HG03280 (cell line): ENCODE data around the gene ERV3-1.
"Not testable (repeated sequence)": the region's sequence is repeated elsewhere in the genome, so short reads cannot be mapped to it uniquely, and the experiment has no call there.

Experiments
- ATAC-seq: cut with Tn5 transposase; IDR thresholded peaks from one replicate; pipeline ENCODE4 v1.9.1; 2021; ENCODE audit warnings: mild to moderate bottlenecking, moderate library complexity; ENCODE audit not compliant: unreplicated experiment

ERV3-1 gene

DNA sequence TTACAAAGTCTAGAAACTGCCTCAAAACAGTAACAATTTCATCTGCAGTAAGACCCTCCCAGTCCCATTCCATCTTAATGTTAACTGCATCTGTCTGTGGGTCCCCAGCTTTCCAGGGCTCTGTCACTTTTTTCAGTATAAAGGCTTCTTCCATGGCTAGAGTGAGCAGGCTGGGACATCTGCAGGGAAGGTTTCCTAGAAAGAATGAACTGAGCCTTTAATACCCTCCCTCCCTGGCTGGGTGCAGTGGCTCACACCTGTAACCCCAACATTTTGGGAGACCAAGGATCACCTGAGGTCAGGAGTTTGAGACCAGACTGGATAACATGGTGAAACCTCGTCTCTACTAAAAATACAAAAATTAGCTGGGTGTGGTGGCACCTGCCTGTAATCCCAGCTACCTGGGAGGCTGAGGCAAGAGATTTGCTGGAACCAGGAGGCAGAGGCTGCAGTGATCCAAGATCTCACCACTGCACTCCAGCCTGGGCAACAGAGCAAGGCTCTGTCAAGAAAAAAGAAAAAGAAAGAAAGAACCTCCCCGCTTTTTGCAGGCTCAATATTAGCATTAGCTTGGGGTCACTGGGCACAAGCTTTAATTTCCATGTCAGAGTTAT lies 3.4 kb downstream of the ERV3-1 start:
- no peak for ATAC-seq

DNA sequence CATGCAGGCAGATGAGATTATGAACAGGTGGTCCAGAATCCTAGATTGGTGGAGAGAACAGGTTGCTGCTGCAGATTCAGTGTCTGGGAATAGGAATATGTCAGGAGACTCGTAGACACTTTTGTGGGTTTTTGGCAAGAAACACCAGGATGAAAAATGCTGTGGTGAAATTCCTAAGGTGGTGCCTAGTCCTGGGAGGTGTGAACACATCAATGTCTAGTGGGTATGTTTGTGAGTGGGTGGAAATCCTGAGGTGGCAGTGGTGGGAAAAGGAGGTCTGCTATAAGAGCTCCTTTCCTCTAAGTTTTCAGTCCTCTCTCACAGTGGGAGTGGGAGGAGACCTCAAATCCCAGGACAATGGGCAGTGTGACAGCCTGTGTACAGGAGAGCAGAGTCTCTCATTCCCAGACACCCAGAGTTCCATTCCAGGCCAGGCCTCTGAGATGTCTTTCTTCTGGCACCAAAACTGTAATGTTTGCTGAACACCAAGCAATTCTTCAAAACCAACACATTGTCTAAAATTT lies 5.1 kb downstream of the ERV3-1 start:
- no peak for ATAC-seq

DNA sequence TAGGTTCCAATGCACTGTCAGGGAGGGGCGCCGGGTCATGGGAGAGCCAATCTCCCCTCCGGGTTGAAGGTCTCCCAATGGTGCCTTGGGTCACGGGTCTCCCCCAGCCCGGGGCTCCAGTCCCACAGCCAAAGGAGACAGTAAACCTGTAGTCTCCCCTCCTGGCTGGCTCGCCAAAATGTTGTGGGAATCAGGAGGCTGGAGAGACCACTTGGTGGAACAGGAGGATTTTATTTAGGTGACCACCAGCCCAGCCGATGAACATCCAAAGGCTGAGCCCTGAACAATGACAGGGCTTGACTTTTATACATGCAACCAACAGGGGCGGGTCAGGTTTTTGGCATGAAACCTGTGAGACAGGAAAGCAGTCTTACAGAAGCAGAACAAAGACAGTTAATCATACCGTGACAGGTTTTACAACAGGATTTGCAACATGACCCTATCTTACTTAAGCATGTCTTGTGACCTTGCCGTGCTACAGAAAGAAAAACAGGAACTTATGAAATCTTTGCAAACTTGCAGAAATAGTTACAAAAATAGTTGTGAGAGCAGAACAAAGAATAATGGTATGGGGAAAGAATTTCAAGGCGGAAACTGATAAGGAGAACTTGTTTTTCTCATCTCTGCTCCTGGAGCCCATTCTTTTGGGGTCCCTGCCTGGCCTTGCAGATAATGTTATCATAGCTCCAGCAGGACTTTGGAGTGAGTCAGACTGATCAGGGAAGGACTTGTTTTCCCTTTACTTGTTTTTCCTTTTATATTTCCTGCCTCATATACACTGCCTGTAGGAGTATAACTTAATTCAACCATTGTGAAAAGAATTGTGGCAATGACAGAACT lies 7.1 kb downstream of the ERV3-1 start:
- no peak for ATAC-seq

DNA sequence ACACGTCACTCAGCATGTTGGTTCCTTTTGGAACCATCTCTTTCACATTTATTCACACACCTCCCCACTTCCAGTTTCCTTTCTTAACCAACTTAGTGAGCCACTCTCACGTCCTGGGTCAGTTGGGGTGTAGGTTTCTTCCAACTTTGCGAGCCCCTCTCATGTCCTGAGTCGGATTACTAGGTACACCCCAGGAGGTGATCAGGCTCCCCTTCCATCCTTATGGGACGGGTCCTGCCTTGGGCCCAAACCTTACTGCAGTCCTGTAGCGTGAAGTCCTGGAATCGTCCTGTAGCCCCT lies 7.7 kb downstream of the ERV3-1 start:
- no peak for ATAC-seq

DNA sequence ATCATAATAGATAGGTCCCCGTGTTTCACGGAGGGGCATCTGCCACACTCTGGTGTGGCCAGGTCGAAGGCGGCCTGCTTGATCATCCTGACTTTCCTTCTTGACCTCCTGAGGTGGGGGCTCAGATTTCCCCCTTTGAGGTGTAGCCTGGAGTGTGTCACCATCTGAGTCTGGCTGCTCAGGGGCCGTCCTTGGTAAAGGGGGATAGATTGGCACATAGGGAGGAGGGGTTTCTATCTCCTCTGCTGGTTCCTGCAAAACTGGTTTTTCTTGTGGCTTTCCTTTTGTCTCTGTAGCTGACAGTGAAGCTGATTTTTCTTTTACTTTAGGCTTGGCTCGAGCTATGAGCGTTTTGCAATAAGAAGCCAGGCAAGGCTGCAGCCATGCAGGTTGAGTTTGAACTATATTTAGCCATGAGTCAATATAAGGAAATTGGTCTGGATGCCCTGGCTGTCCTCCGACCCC lies 8.5 kb downstream of the ERV3-1 start:
- ATAC-seq = no peak

DNA sequence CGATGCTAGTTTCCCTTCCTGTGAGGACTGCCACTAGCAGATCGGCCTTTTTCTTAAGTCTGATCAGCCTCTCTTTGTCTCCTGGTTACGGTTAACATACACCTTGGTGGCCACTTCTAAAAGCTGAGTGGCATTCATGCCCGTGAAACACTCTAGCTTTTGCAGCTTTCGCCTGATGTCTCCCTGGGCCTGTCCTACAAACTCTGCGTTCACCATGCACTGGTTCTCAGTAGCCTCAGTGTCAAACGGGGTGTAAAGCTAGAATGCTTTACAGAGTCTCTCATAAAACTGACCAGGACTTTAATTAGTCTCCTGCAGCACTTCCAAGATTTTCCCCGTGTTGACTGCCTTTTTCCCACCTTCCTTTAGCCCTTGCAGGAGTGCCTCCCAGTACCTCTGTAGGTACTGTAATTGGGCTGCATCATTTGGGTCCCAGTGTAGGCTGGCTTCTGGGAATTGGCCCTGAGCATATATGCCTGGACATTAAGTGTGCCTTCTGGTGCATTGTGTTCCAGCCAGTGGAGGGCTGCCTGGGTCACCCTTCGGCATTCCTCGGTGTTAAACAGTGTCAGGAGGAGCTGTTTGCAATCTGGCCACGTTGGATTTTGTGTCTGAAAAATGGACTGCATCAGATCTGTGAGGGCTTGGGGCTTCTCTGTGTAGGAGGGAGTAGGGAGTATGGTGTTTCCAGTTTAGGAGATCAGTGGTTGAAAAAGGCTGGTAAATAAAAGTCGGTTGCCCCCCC lies 9.2 kb downstream of the ERV3-1 start:
- no peak for ATAC-seq

DNA sequence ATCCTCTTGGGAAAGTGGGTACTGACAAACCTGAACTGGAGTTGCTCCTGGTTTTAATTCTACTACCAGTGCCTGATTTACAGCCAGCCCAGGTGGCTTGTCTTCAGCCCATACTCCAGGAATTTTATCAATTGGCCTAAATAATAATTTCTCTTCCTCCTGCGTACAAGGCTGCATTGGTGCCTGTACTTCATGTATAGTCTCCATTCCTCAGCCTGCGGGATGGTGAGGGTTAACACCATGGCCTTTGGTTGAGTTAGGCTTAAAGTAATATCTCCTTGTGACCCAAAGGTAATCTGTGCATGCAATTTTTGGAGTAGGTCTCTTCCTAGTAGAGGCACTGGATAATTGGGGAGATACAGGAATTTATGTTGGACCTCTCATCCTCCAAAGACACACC lies 10.2 kb downstream of the ERV3-1 start:
- no peak for ATAC-seq

DNA sequence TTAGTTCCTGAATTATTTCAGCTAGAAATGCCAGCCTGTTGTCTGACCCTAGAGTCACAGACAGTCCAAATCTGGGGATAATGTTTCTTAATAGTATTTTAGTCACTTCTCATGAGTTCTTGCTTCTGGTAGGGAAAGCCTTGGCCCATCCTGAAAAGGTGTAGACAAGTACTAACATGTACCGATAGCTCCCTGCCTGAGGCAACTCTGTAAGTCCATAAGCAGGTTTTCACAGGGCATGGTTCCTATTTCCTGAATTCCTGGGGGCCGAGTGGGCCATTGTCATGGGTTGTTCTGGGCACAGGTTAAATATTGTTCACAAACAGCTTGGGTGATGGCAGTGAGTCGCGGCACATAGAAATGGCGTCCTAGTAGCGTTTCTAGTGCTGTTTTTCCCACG lies 12.6 kb downstream of the ERV3-1 start:
- no peak for ATAC-seq

DNA sequence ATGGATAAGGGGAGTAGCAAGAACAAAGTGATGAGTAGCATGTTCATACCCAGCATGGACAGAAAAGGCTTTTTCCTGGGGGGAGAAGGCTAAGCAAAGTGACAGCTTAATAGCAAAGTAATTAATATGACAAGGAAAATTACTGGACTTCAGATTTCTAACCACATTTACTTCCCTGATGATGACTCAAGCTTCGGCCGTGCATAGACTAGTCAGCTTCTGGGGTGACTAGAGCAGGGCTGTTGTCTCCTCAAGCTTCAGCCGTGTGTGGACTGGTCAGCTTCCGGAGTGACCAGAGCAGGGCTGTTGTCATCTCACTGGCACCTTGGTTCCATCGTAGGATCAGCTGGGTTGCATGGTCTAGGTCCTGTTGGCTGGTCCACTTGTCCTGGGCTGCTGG lies 13.5 kb downstream of the ERV3-1 start:
- ATAC-seq = no peak

DNA sequence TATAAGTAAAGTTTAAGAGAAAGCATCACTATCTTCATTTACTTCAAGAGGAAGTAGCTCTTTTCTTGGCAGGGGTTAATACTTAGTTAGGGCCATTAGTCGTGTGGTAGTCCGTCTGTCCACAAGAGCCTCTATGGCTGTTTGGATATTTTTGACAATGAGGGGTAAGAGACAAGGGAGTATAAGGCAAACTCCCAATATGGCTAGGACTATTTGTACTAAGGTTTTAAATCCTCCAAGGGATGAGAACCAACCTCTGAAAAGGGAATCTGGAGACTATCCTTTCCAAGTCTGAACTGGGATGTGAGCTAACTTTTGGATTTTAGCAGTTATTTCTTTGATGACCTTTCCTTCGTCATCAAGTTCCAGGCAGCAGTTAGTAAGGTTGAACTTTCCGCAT lies 15.6 kb downstream of the ERV3-1 start, which contains the start of gene ZNF117:
Gene ZNF117 (minus strand): TSS at position 101 of the 400 bp plus-strand sequence.
- no peak for ATAC-seq

DNA sequence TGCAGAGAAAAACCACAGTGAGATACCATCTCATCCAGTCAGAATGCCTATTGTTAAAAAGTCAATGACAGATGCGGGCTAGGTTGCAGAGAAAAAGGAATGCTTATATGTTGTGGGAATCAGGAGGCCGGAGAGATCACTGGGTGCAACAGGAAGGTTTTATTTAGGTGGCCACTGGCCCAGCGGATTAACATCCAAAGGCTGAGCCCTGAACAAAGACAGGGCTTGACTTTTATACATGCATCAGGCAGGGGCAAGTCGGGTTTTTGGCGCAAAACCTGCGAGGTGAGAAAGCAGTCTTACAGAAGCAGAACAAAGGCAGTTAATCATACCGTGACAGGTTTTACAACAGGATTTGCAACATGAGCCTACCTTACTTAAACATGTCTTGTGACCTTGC lies 16.3 kb downstream of the ERV3-1 start:
- ATAC-seq = no peak

DNA sequence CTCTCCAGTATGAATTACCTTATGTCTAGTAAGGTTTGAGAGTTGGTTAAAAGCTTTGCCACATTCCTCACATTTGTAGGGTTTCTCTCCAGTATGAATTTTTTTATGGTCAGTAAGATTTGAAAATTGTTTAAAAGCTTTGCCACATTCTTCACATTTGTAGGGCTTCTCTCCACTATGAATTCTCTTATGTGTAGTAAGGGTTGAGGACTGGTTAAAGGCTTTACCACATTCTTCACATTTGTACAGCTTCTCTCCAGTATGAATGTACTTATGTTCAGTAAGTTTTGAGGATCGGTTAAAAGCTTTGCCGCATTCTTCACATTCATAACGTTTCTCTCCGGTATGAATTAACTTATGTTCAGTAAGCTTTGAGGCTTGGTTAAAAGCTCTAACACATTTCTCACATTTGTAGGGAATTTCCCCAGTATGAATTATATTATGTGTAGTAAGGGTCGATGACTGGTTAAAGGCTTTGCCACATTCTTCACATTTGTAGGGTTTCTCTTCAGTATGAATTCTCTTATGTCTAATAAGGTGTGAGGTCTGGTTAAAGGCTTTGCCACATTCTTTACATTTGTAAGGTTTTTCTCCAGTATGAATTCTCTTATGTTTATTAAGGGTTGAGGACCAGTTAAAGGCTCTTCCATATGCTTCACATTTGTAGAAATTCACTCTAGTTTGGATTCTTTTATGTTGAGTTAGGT lies 27.8 kb downstream of the ERV3-1 start:
- ATAC-seq = no peak

DNA sequence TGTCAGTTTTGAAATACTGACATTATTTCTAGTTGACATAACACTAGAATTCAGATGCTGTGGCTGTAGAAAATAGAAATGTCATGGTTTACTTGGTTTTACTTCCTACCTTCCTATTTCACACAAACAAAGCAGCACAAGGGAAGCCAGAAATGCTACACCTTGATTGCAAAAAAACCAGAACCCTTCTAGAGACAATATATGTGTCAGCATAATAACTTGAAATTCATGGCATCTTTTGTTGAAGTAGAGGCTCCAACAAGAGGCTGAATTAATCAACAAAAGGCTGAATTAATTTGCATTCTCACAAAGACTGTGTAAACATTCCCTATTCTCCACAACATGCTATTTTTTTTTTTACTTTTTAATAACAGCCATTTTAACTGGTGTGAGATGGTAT lies 40.9 kb downstream of the ERV3-1 start:
- ATAC-seq = no peak

DNA sequence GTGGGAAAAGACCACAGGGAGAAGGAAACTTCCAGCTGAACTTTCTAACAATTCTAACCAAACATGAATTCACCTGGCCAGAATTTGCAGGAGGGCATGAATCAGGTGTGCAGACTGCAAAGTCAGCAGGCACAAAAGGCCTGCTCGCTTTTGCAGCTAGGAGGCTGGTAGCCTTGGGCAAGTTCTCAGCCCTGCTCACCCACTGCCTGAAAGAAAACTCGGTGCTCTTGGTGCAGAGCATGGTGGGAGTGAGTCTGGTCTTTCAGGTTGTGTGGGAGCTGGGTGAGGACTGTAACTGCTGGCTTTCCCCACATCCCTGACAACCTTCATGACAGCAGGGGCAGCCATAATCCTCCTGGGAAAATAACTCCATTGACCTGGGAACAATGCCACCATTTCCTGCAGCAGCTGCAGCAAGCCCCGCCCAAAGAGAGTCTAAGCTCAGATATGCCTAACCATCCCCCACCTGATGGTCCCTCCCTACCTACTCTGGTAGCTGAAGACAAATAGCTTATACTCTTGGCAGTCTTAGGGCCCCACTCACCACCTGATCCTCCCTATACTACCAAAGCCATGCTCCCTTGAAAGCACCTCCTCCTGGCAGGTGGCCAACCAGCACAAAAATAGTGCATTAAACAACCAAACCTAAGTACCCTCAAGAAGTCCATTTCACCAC lies 47.3 kb downstream of the ERV3-1 start:
- ATAC-seq = no peak

DNA sequence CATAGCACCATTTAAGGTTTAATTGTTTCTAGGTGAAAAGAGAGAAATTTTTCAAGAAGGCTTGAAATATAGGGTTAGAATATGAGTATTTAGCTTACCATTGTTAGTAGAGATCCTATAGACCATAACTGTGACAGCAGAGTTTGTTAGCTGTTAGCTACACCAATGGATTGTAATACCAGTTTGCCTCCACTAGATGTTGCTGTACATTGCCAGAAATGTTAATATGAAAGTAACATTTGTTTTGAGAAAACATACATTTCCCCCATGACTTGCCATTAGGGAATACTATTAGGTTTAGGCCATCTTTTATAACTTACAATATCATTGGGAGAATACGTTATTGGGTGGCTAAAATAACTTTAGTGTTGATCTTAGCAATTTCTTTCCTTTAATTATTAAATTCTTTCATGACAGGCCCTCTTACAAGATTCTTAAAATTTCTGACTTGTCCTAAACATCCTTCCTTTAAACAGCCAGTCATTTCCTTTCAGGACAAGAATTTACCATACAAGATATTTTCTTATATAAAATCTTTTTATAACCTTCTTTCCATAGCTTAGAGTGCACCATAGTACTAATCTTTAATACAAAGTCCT lies 55.1 kb downstream of the ERV3-1 start:
- ATAC-seq = no peak

DNA sequence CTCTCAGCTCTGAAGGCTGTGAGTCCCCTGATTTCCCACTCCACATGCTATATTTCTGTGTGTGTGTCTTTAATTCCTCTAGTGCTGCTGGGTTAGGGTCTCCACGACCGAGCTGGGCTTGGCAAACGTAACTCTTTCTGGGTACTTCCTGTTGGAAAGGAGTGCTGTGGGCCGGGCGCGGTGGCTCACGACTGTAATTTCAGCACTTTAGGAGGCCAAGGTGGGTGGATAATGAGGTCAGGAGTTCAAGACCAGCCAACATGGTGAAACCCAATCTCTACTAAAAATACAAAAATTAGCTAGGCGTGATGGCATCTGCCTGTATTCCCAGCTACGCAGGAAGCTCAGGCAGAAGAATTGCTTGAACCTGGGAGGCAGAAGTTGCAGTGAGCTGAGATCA lies 55.8 kb downstream of the ERV3-1 start:
- not testable (repeated sequence) for ATAC-seq

DNA sequence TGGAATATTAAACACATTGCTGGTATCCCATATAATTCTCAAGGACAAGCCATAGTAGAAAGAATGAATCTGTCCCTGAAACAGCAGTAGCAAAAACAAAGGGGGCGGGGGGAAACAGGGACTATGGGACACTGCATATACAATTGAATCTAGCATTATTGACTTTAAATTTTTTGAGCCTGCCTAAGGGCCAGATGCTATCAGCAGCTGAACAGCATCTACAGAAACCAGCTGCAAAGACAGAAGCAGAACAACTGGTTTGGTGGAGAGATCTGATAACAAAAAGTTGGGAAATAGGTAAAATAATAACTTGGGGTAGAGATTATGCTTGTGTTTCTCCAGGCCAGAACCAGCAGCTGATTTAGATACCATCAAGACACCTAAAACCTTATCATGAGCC lies 57.7 kb downstream of the ERV3-1 start:
- not testable (repeated sequence) for ATAC-seq

DNA sequence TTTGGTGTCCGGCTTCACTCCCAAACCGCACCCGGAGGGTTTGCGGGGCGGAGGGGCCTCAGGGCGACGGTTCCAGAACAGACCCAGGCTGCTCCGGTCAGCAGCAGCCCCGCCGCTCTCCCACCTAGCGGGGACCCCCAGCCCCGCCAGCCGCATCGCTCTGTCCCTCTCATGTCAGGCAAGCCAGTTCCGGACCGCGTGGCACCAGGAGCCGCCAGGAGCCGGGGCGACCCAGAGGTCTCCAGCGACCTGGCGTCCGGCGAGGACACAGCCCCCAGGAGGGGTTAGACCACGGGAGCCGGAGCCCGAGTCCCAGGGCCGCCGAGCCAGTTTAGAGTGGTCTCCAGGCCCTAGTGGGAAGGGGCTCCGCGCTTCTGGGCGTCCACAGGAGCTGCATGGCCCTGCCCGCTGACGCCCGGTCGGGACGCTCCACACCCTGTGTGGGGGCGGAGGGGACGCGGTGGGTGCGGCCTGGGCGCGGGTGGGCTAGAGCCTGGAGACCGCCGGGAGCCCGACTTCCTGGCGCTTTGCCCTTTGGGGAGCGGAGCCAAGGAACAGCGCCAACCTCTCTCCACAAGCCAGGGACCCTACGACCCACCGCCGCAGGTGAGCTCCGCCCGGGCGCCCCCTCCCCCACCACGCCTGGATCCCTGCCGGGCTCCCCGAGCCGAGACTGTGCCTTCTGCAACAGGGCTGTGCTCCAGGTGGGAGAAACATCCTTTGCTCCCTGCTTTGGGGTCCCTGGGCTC lies 59.1 kb downstream of the ERV3-1 start:
- no peak for ATAC-seq

DNA sequence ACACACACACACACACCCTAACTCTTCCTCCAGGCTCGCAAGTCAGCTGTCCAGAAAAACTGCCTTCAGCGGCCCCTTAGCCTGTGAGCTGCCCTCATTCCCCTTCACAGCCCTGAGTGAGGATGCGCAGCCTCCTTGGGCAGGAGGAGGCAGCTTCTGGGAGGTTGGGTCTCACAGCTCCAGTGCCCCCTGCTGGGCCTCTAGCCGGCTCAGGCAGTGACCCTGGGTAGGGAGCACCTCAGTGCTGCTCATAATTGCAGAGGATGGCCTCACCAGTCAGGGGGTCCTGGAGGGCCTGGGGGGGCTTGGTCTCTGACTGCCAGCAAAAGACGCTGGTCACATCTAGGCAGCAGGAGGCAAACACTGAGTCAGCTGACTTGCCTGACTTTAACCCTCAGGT lies 59.7 kb downstream of the ERV3-1 start:
- no peak for ATAC-seq
